ENCODE data around the gene LEUTX.

LEUTX gene

GRCh38 chr19:39825093-39825463 is 46.4 kb downstream of the LEUTX start:
- DNase-seq: no peak

GRCh38 chr19:39825531-39826076 is 47.0 kb downstream of the LEUTX start:
- DNase-seq: no peak

GRCh38 chr19:39826311-39826945 is 47.8 kb downstream of the LEUTX start:
- DNase-seq: no peak

GRCh38 chr19:39827216-39827615 is 48.6 kb downstream of the LEUTX start:
- no peak for DNase-seq

- peak; percentile 77 to 90 for DNase-seq
Observed at GRCh38 chr19:39828015-39828653, 49.5 kb downstream of the LEUTX start.

GRCh38 chr19:39828654-39829032 is 50.0 kb downstream of the LEUTX start:
- no peak for DNase-seq

- DNase-seq: no peak
Observed at GRCh38 chr19:39829702-39830275, 51.1 kb downstream of the LEUTX start.

- no peak for DNase-seq
Observed at GRCh38 chr19:39830406-39830805, 51.8 kb downstream of the LEUTX start.

GRCh38 chr19:39830847-39831246 is 52.2 kb downstream of the LEUTX start:
- DNase-seq: no peak

- no peak for DNase-seq
Observed at GRCh38 chr19:39831679-39832078, 53.0 kb downstream of the LEUTX start.

- DNase-seq: no peak
Observed at GRCh38 chr19:39832341-39833083, 53.9 kb downstream of the LEUTX start.

- no peak for DNase-seq
Observed at GRCh38 chr19:39833160-39833463, 54.5 kb downstream of the LEUTX start.

- peak; percentile 99 to 100 for DNase-seq
Observed at GRCh38 chr19:39833464-39834286, 55.0 kb downstream of the LEUTX start, which contains the start of gene DYRK1B. Gene DYRK1B (minus strand): TSS chr19:39834162. CDS start chr19:39831867, 2,295 bp downstream.

- no peak for DNase-seq
Observed at GRCh38 chr19:39834287-39834841, 55.7 kb downstream of the LEUTX start.

Measured in SHP77 (cell line).